NB4 (cell line): ENCODE measurements around the gene AUTS2.

Source experiments
- MYC ChIP-seq: IDR thresholded peaks from 2 replicates; pipeline ENCODE4 v1.6.1; 2011; ENCODE audit warnings: low read depth, low read length
- POLR2A ChIP-seq: IDR thresholded peaks from 2 replicates; pipeline ENCODE4 v1.6.1; 2011; ENCODE audit warnings: mild to moderate bottlenecking; ENCODE audit not compliant: insufficient read length; ENCODE audit errors: extremely low read depth
- TF ChIP-seq, protein P1 (sequence below): IDR thresholded peaks from one replicate; pipeline ENCODE4 v1.5.1; 2012; ENCODE audit warnings: low read depth, low read length

DNA sequence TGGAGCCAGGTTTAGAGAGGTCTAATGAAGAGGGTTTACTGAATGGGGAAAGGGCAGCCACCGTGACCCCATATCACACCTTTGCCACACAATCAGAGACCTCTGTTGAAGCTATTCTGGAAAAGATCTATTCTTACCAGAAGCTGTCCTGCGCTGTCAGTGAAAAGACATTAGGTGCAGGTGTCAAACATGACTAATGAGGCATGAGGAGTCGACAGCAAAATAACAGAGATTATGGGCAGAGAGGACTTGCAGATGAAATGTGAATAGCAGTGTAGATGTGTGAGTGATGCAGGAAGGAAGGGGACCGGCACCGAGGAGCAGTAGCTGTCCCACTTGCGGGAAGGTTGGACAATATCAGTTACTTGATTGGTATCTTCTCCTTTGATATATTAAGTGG is 906.0 kb downstream of the AUTS2 start:
- no peak for TF ChIP-seq POLR2A
- TF ChIP-seq, protein P1, sequence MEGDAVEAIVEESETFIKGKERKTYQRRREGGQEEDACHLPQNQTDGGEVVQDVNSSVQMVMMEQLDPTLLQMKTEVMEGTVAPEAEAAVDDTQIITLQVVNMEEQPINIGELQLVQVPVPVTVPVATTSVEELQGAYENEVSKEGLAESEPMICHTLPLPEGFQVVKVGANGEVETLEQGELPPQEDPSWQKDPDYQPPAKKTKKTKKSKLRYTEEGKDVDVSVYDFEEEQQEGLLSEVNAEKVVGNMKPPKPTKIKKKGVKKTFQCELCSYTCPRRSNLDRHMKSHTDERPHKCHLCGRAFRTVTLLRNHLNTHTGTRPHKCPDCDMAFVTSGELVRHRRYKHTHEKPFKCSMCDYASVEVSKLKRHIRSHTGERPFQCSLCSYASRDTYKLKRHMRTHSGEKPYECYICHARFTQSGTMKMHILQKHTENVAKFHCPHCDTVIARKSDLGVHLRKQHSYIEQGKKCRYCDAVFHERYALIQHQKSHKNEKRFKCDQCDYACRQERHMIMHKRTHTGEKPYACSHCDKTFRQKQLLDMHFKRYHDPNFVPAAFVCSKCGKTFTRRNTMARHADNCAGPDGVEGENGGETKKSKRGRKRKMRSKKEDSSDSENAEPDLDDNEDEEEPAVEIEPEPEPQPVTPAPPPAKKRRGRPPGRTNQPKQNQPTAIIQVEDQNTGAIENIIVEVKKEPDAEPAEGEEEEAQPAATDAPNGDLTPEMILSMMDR, result no peak
- TF ChIP-seq MYC, result no peak
